HepG2 (cell line): ENCODE measurements around the gene PIGK. TPM values are rescaled to one million over a fixed set of nuclear protein-coding genes. Genes with fewer than 3 reads are reported as not detected.
A peak's percentile ranks its signal among the peaks of the same experiment; 100 is the strongest.

Source experiments
- ATAC-seq: fragments of 200-7000 bp; cut with Tn5 transposase; 3 replicates; pipeline ENCODE4 v1.9.1; 2020; ENCODE audit warnings: mild to moderate bottlenecking, moderate library complexity
- BruUV-seq: library from RNA; stranded (reverse); fragments of 400-500 nt; replicated peaks from 2 replicates; lab custom pipeline; 2021; lab: Mats Ljungman, UMichigan
- CTCF ChIA-PET: fragments of 300-600 bp; formaldehyde crosslinking; extraction: SDS; loops from one replicate; lab custom pipeline; 2021; ENCODE audit warnings: low total read pairs, inconsistent platforms, low intra/inter-chr PET ratio; lab: Yijun Ruan, JAX
- POLR2A ChIA-PET: fragments of 350-600 bp; sonication (Branson Sonifier 250); formaldehyde crosslinking; loops from one replicate; lab custom pipeline; 2020; ENCODE audit warnings: antibody characterized with exemption, inconsistent platforms; lab: Yijun Ruan, JAX
- DNase-seq: peaks from one replicate; pipeline ENCODE4 v3.0.0-alpha.2; 2015; ENCODE audit warnings: low spot score
- FAIRE-seq: peaks from 3 replicates; lab custom pipeline; 2011; peaks lifted over from hg19 to GRCh38; lab: Jason Lieb, UNC
- H2AFZ ChIP-seq: one replicate; pipeline ENCODE4 v1.6.1; 2011; ENCODE audit warnings: low read length, inconsistent platforms
- H3K27ac ChIP-seq: fragments of 300-600 bp; 3 replicates; pipeline ENCODE4 v1.8.0; 2011; ENCODE audit warnings: mixed run types, mild to moderate bottlenecking, mixed read lengths, low read length, inconsistent platforms; ENCODE audit not compliant: insufficient read depth; ENCODE audit errors: extremely low read length
- H3K27me3 ChIP-seq, 2 experiments: fragments of 200-600 bp in 1 of 2; 2 replicates in 1 of 2; 3 replicates in 1 of 2; pipeline versions ENCODE4 v1.6.0 to v1.8.0; 2011; ENCODE audit warnings: low read length in 2 of 2, mild to moderate bottlenecking in 2 of 2, moderate library complexity in 2 of 2, inconsistent platforms in 1 of 2; ENCODE audit not compliant: insufficient read depth in 2 of 2, control insufficient read depth in 1 of 2
- H3K36me3 ChIP-seq, 2 experiments: fragments of 200-600 bp in 1 of 2; replicated peaks in 1 of 2; 2 replicates in 1 of 2; 3 replicates in 1 of 2; pipeline versions ENCODE4 v1.5.1 to v1.8.0; 2011; ENCODE audit warnings: low read length in 2 of 2, inconsistent platforms in 1 of 2; ENCODE audit not compliant: insufficient read depth in 2 of 2, control insufficient read depth in 1 of 2
- H3K4me1 ChIP-seq: 2 replicates; pipeline ENCODE4 v1.5.1; 2012; ENCODE audit warnings: low read length, inconsistent platforms; ENCODE audit not compliant: insufficient read depth
- H3K4me2 ChIP-seq: 2 replicates; pipeline ENCODE4 v1.6.0; 2011; ENCODE audit warnings: low read depth, low read length, inconsistent platforms
- H3K4me3 ChIP-seq, 3 experiments: fragments of 200-600 bp in 1 of 3; sonication (generic), shearing (Covaris generic) in 1 of 3; replicated peaks in 1 of 3; 2 replicates each; pipeline ENCODE4 v1.5.1; 2011 to 2016; ENCODE audit warnings: low read length in 3 of 3, inconsistent platforms in 2 of 3, low read depth in 2 of 3, mild to moderate bottlenecking in 2 of 3, control low read depth in 1 of 3, mixed read lengths in 1 of 3; ENCODE audit not compliant: insufficient read depth in 1 of 3
- H3K79me2 ChIP-seq: one replicate; pipeline ENCODE4 v1.6.1; 2011; ENCODE audit warnings: low read length, inconsistent platforms; ENCODE audit not compliant: insufficient read depth
- H3K9ac ChIP-seq: 2 replicates; pipeline ENCODE4 v1.6.0; 2011; ENCODE audit warnings: mild to moderate bottlenecking, low read depth, low read length, inconsistent platforms; ENCODE audit not compliant: insufficient read depth
- H3K9me3 ChIP-seq: 2 replicates; pipeline ENCODE4 v1.5.1; 2012; ENCODE audit warnings: mild to moderate bottlenecking, low read length
- H4K20me1 ChIP-seq: 2 replicates; pipeline ENCODE4 v1.6.0; 2011; ENCODE audit warnings: inconsistent platforms, mild to moderate bottlenecking, low read length, moderate library complexity; ENCODE audit not compliant: insufficient read depth
- ATF7-NPFF ChIP-seq: sonication (generic); formaldehyde crosslinking; IDR thresholded peaks from 2 replicates; pipeline ENCODE4 v1.8.1; 2023; ENCODE audit warnings: mild to moderate bottlenecking, low read depth, missing genetic modification reagents, moderate library complexity
- CCAR2 ChIP-seq: fragments of 200-400 bp; formaldehyde crosslinking; optimal IDR thresholded peaks from 2 replicates; pipeline ENCODE3; 2018; ENCODE audit warnings: low read depth, mild to moderate bottlenecking, low read length, moderate library complexity
- EP300 ChIP-seq, 3 experiments: sonication (generic) in 1 of 3; formaldehyde crosslinking in 1 of 3; IDR thresholded peaks; 2 replicates each; pipeline versions ENCODE4 v1.5.1 to v1.6.1; 2011 to 2020; ENCODE audit warnings: low read depth in 2 of 3, low read length in 2 of 3, borderline replicate concordance in 1 of 3, improper control_type of control experiment in 1 of 3, mild to moderate bottlenecking in 1 of 3, missing genetic modification reagents in 1 of 3, moderate library complexity in 1 of 3
- ISX ChIP-seq: sonication (generic); formaldehyde crosslinking; conservative IDR thresholded peaks from 2 replicates; pipeline ENCODE4 v1.5.0; 2020; ENCODE audit warnings: missing genetic modification reagents
- MIER3 ChIP-seq: IDR thresholded peaks from 2 replicates; pipeline ENCODE4 v1.6.1; 2016; ENCODE audit warnings: missing compliant biosample characterization, borderline replicate concordance
- PITX1 ChIP-seq: sonication (generic); formaldehyde crosslinking; IDR thresholded peaks from 2 replicates; pipeline ENCODE4 v1.5.1; 2020; ENCODE audit warnings: mild to moderate bottlenecking, missing genetic modification reagents
- SALL2 ChIP-seq: sonication (generic); formaldehyde crosslinking; IDR thresholded peaks from 2 replicates; pipeline ENCODE4 v1.8.1; 2023; ENCODE audit warnings: mild to moderate bottlenecking, missing genetic modification reagents, inconsistent platforms
- XBP1 ChIP-seq: sonication (generic); formaldehyde crosslinking; IDR thresholded peaks from 2 replicates; pipeline ENCODE4 v1.5.0; 2020; ENCODE audit warnings: missing genetic modification reagents
- ZNF205 ChIP-seq: IDR thresholded peaks from 2 replicates; pipeline ENCODE4 v1.6.1; 2018; ENCODE audit warnings: missing biosample characterization, missing genetic modification reagents
- ZNF597 ChIP-seq: sonication (generic); formaldehyde crosslinking; IDR thresholded peaks from 2 replicates; pipeline ENCODE4 v1.5.0; 2020; ENCODE audit warnings: missing genetic modification reagents
- ZNF784 ChIP-seq: sonication (generic); formaldehyde crosslinking; IDR thresholded peaks from 2 replicates; pipeline ENCODE4 v1.5.1; 2020; ENCODE audit warnings: missing genetic modification reagents, mild to moderate bottlenecking, borderline replicate concordance
- WGBS: methylation state at CpG from one replicate; pipeline ENCODE4 v1.1.6; 2017; ENCODE audit warnings: low lambda C conversion rate; 5-methylcytosine and 5-hydroxymethylcytosine counted together
- in situ Hi-C: cut with HindIII; loops from 2 replicates; pipeline ENCODE4 v1.10.0; 2017; ENCODE audit warnings: low pct_unique_long_range_greater_than_20kb; ENCODE audit not compliant: extremely low pct_ligation_motif_present
- intact Hi-C: fragments of 100-400 bp; cut with micrococcal nuclease; formaldehyde crosslinking; loops from one replicate; pipeline ENCODE4 v1.10.0; 2022; ENCODE audit not compliant: unreplicated experiment
- polyA plus RNA-seq, 8 experiments: library from polyadenylated mRNA; depleted of rRNA in 3 of 8; stranded (reverse) in 7 of 8; unstranded in 1 of 8; fragments of >200 nt; fragmentation: Illumina TruSeq in 4 of 8; extraction: Trizol in 4 of 8; gene quantifications; 2 replicates each; pipeline versions ENCODE4 v1.2.1 to v1.2.3, GENCODE V29; 2011 to 2016; ENCODE audit warnings: low read depth in 4 of 8, missing spikeins in 1 of 8, mixed read lengths in 1 of 8; ENCODE audit not compliant: insufficient read depth in 1 of 8
- total RNA-seq, 5 experiments: library from RNA; depleted of rRNA; stranded (reverse); fragments of >200 nt; fragmentation: Illumina TruSeq; extraction: Trizol; gene quantifications; 2 replicates each; pipeline ENCODE4 v1.2.3, GENCODE V29; 2016; ENCODE audit warnings: low read depth in 1 of 5
- TF ChIP-seq, protein P1 (sequence below): fragments of 450-650 bp; IDR thresholded peaks from 2 replicates; pipeline ENCODE4 v1.6.1; 2017; ENCODE audit warnings: mild to moderate bottlenecking

PIGK gene
- total and polyA plus RNA-seq, 2 of the 13 experiments (the other 11 are each of a cell fraction or from before 2014, with no cell fraction given): 14.7 to 38.5 TPM

DNA sequence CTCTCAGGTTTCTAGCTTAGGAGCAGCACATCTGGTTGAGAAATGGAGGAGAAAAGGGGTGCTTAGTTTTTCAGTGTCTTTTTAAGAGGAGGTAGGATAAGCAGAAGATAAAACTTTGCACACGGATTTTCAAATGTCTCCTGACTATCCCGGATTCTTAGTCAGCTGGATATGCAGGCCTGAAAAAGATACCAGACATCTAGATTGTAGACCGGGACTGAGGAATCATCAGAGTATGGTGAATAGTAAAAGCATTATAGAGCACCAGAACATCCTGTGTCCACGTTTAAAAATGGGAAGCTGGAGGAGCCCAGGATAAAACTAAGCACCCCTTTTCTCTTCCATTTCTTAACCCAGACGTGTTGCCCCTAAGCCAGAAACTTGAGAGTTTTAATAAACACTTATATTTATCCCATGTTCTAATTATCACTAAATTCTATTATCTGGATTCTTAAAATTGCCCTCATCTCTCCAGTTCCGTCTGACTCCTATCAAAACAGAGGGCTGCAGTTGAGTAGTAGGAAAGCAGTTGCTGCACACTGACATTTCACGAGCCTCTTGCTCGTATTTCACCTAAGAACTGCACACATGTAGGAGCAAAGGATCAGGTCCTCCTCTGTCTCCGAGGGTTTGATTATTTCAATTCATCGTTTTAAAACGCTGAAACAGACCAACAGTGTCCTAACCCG, 609 bp downstream of the PIGK start:
- WGBS: 2% methylated on average over 9 of the region's 12 CpGs
- Histone ChIP-seq H3K27me3 (no peaks in the 10 kb centered on the region; a peak in 1 of 5 replicates), H3K27ac (peak overlapping the region; percentile 70), H3K4me3 (peak overlapping the region; percentile 81 to 99 (median 98)), H2AFZ (peak overlapping the region; percentile 99), H3K4me1 (0 out of 2 replicates have a peak, but pooled peaks cover 4% of the 10 kb centered on the region), H3K36me3 (no peaks in the 10 kb centered on the region), H4K20me1 (no peaks in the 10 kb centered on the region), H3K79me2 (no peaks in the 10 kb centered on the region), H3K4me2 (peak overlapping the region; percentile 78), H3K9me3 (no peaks in the 10 kb centered on the region), H3K9ac (peak overlapping the region; percentile 86)
- intact Hi-C loops: loop anchor here (10.0 kb wide), 1 partner anchor 96 kb away; no protein-coding TSS in a partner anchor
- DNase-seq: no peak
- FAIRE-seq: no peak
- ChIA-PET CTCF (no interaction called here), POLR2A (no interaction called here)
- peak; percentile 77 for ATAC-seq
- in situ Hi-C loops: no loop called here
- TSS peak; percentile 80 for BruUV-seq
- TF ChIP-seq SALL2 (CRISPR knock-in tag): no peak
- no peak for TF ChIP-seq ZNF597 (CRISPR knock-in tag)
- no peak for TF ChIP-seq MIER3 (CRISPR knock-in tag)
- TF ChIP-seq XBP1 (CRISPR knock-in tag): no peak
- TF ChIP-seq, protein P1, sequence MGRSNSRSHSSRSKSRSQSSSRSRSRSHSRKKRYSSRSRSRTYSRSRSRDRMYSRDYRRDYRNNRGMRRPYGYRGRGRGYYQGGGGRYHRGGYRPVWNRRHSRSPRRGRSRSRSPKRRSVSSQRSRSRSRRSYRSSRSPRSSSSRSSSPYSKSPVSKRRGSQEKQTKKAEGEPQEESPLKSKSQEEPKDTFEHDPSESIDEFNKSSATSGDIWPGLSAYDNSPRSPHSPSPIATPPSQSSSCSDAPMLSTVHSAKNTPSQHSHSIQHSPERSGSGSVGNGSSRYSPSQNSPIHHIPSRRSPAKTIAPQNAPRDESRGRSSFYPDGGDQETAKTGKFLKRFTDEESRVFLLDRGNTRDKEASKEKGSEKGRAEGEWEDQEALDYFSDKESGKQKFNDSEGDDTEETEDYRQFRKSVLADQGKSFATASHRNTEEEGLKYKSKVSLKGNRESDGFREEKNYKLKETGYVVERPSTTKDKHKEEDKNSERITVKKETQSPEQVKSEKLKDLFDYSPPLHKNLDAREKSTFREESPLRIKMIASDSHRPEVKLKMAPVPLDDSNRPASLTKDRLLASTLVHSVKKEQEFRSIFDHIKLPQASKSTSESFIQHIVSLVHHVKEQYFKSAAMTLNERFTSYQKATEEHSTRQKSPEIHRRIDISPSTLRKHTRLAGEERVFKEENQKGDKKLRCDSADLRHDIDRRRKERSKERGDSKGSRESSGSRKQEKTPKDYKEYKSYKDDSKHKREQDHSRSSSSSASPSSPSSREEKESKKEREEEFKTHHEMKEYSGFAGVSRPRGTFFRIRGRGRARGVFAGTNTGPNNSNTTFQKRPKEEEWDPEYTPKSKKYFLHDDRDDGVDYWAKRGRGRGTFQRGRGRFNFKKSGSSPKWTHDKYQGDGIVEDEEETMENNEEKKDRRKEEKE: no peak
- no peak for TF ChIP-seq ZNF784 (CRISPR knock-in tag)
- no peak for TF ChIP-seq PITX1 (CRISPR knock-in tag)
- no peak for TF ChIP-seq ZNF205 (CRISPR knock-in tag)
- TF ChIP-seq CCAR2: no peak
- no peak for TF ChIP-seq ATF7-NPFF
- no peak for TF ChIP-seq ISX (CRISPR knock-in tag)
- TF ChIP-seq EP300 (IDR thresholded peaks at IDR 0.05; ENCODE audit: low read depth in 2 of 2, low read length in 2 of 2): no peak
- no peak for TF ChIP-seq EP300 (CRISPR knock-in tag; IDR thresholded peaks at IDR 0.05; ENCODE audit: borderline replicate concordance)
